Measurements from ENCODE around the gene DNAAF1.

The DNAAF1 gene

GRCh38 chr16:84176192-84177053 is 31.3 kb downstream of the DNAAF1 start:
- no peaks in the 10 kb centered on the region for H4K20me1 ChIP-seq (ENCODE audit: insufficient read depth, low read length, poor library complexity, severe bottlenecking)
- TF ChIP-seq CTCF (conservative IDR thresholded peaks at IDR 0.05; ENCODE audit: low read length) (no peak), EZH2phosphoT487 (IDR thresholded peaks at IDR 0.05; ENCODE audit: borderline replicate concordance) (no peak)
- H3K27me3 ChIP-seq (ENCODE audit: insufficient read depth, low read length, poor library complexity, severe bottlenecking) = no peaks in the 10 kb centered on the region
- no peaks in the 10 kb centered on the region for H3K4me1 ChIP-seq (ENCODE audit: insufficient read depth, low read length, poor library complexity, severe bottlenecking)
- H3F3A ChIP-seq (ENCODE audit: low read depth) = no peaks in the 10 kb centered on the region
- H3K4me3 ChIP-seq (ENCODE audit: low read length, poor library complexity, severe bottlenecking) = no peak overlapping the region
- H3K4me2 ChIP-seq (ENCODE audit: low read depth, low read length, poor library complexity, severe bottlenecking) = no peak overlapping the region
- H3K9me3 ChIP-seq (ENCODE audit: insufficient read depth, low read depth, low read length) = no peaks in the 10 kb centered on the region
- no peaks in the 10 kb centered on the region for H3K9me2 ChIP-seq (replicated peaks; ENCODE audit: low read depth, low read length)
- no peak overlapping the region for H3K9ac ChIP-seq (ENCODE audit: low read depth, low read length, poor library complexity, severe bottlenecking)
- no peak overlapping the region for H2AFZ ChIP-seq (ENCODE audit: low read length)
- H3K36me3 ChIP-seq (ENCODE audit: insufficient read depth, low read length) = peaks cover 17% of the 10 kb centered on the region; the same call in 1 of the 2 replicates
- H3K79me2 ChIP-seq (ENCODE audit: insufficient read depth, low read length) = no peaks in the 10 kb centered on the region

GRCh38 chr16:84177741-84178073 is 32.6 kb downstream of the DNAAF1 start:
- Histone ChIP-seq H3K9ac (ENCODE audit: low read depth, low read length, poor library complexity, severe bottlenecking) (no peak overlapping the region), H2AFZ (ENCODE audit: low read length) (no peak overlapping the region), H3K9me3 (ENCODE audit: insufficient read depth, low read depth, low read length) (no peaks in the 10 kb centered on the region), H3K36me3 (ENCODE audit: insufficient read depth, low read length) (peaks cover 27% of the 10 kb centered on the region; the same call in 1 of the 2 replicates), H3F3A (ENCODE audit: low read depth) (no peaks in the 10 kb centered on the region), H3K4me2 (ENCODE audit: low read depth, low read length, poor library complexity, severe bottlenecking) (no peak overlapping the region), H3K4me3 (ENCODE audit: low read length, poor library complexity, severe bottlenecking) (no peak overlapping the region), H3K9me2 (replicated peaks; ENCODE audit: low read depth, low read length) (no peaks in the 10 kb centered on the region), H3K4me1 (ENCODE audit: insufficient read depth, low read length, poor library complexity, severe bottlenecking) (no peaks in the 10 kb centered on the region), H3K79me2 (ENCODE audit: insufficient read depth, low read length) (peaks cover 5% of the 10 kb centered on the region; the same call in 1 of the 2 replicates), H3K27me3 (ENCODE audit: insufficient read depth, low read length, poor library complexity, severe bottlenecking) (no peaks in the 10 kb centered on the region), H4K20me1 (ENCODE audit: insufficient read depth, low read length, poor library complexity, severe bottlenecking) (no peaks in the 10 kb centered on the region)
- TF ChIP-seq CTCF (conservative IDR thresholded peaks at IDR 0.05; ENCODE audit: low read length) (no peak), EZH2phosphoT487 (IDR thresholded peaks at IDR 0.05; ENCODE audit: borderline replicate concordance) (no peak)

- no peak for TF ChIP-seq CTCF (conservative IDR thresholded peaks at IDR 0.05; ENCODE audit: low read length)
- no peak for TF ChIP-seq EZH2phosphoT487 (IDR thresholded peaks at IDR 0.05; ENCODE audit: borderline replicate concordance)
- Histone ChIP-seq H3K4me1 (ENCODE audit: insufficient read depth, low read length, poor library complexity, severe bottlenecking) (no peaks in the 10 kb centered on the region), H3K9me3 (ENCODE audit: insufficient read depth, low read depth, low read length) (no peaks in the 10 kb centered on the region), H3K79me2 (ENCODE audit: insufficient read depth, low read length) (peaks cover 10% of the 10 kb centered on the region; the same call in 1 of the 2 replicates), H3K4me3 (ENCODE audit: low read length, poor library complexity, severe bottlenecking) (no peak overlapping the region), H3F3A (ENCODE audit: low read depth) (no peaks in the 10 kb centered on the region), H3K4me2 (ENCODE audit: low read depth, low read length, poor library complexity, severe bottlenecking) (no peak overlapping the region), H3K9me2 (replicated peaks; ENCODE audit: low read depth, low read length) (no peaks in the 10 kb centered on the region), H3K9ac (ENCODE audit: low read depth, low read length, poor library complexity, severe bottlenecking) (no peak overlapping the region), H4K20me1 (ENCODE audit: insufficient read depth, low read length, poor library complexity, severe bottlenecking) (peaks cover under 1% of the 10 kb centered on the region), H3K27me3 (ENCODE audit: insufficient read depth, low read length, poor library complexity, severe bottlenecking) (no peaks in the 10 kb centered on the region), H3K36me3 (ENCODE audit: insufficient read depth, low read length) (peaks cover 30% of the 10 kb centered on the region; the same call in 1 of the 2 replicates), H2AFZ (ENCODE audit: low read length) (no peak overlapping the region)
Observed at GRCh38 chr16:84178146-84178765, 33.1 kb downstream of the DNAAF1 start.

Data from Loucy (cell line).